Liver (tissue), 9 donors: Measurements from ENCODE around the gene TMF1. TPM values are rescaled to one million over a fixed set of nuclear protein-coding genes. Genes with fewer than 3 reads are reported as not detected.

Experiments
- DNase-seq: peaks from one replicate; pipeline ENCODE4 v3.0.0-alpha.2; 2017; ENCODE audit warnings: low spot score
- H3K27ac ChIP-seq, 2 donors: one replicate each; pipeline ENCODE4 v1.7.0; 2013; ENCODE audit warnings: inconsistent platforms in 2 of 2, low read length in 2 of 2, control low read depth in 1 of 2, low read depth in 1 of 2, mild to moderate bottlenecking in 1 of 2
- H3K27me3 ChIP-seq, 4 donors: one replicate each; pipeline versions ENCODE4 v1.6.1 to v1.7.0; 2013; ENCODE audit warnings: low read length in 3 of 4, inconsistent platforms in 1 of 4, mild to moderate bottlenecking in 1 of 4, moderate library complexity in 1 of 4; ENCODE audit not compliant: control insufficient read depth in 4 of 4, insufficient read depth in 4 of 4
- H3K36me3 ChIP-seq, 4 donors: one replicate each; pipeline versions ENCODE4 v1.6.1 to v1.7.0; 2013; ENCODE audit warnings: low read length in 3 of 4, mild to moderate bottlenecking in 3 of 4, low read depth in 1 of 4, moderate library complexity in 1 of 4; ENCODE audit not compliant: control insufficient read depth in 4 of 4, insufficient read depth in 3 of 4
- H3K4me1 ChIP-seq, 4 donors: one replicate each; pipeline versions ENCODE4 v1.6.1 to v1.7.0; 2013; ENCODE audit warnings: low read length in 3 of 4, mild to moderate bottlenecking in 3 of 4, moderate library complexity in 1 of 4; ENCODE audit not compliant: control insufficient read depth in 4 of 4, insufficient read depth in 4 of 4
- H3K4me3 ChIP-seq, 3 donors: one replicate each; pipeline versions ENCODE4 v1.6.1 to v1.7.0; 2013; ENCODE audit warnings: low read length in 3 of 3, control low read depth in 1 of 3, low read depth in 1 of 3, mild to moderate bottlenecking in 1 of 3
- H3K9ac ChIP-seq, 2 donors: one replicate each; pipeline ENCODE4 v1.7.0; 2013; ENCODE audit warnings: low read length in 2 of 2, mild to moderate bottlenecking in 2 of 2, moderate library complexity in 2 of 2, control low read depth in 1 of 2, low read depth in 1 of 2
- H3K9me3 ChIP-seq, 4 donors: one replicate each; pipeline versions ENCODE4 v1.6.1 to v1.7.0; 2013; ENCODE audit warnings: low read length in 3 of 4; ENCODE audit not compliant: control insufficient read depth in 4 of 4
- EGR1 ChIP-seq, 2 donors: IDR thresholded peaks; 2 replicates each; pipeline ENCODE4 v1.6.1; 2016 to 2018; ENCODE audit warnings: antibody characterized with exemption in 2 of 2, low read depth in 2 of 2
- FOXA1 ChIP-seq: IDR thresholded peaks from 2 replicates; pipeline ENCODE4 v1.6.1; 2016; ENCODE audit warnings: antibody characterized with exemption
- FOXA2 ChIP-seq: IDR thresholded peaks from 2 replicates; pipeline ENCODE4 v1.6.1; 2016; ENCODE audit warnings: antibody characterized with exemption
- HNF4A ChIP-seq, 2 donors: conservative IDR thresholded peaks; 2 replicates each; pipeline ENCODE4 v1.6.1; 2016; ENCODE audit warnings: antibody characterized with exemption in 2 of 2, mild to moderate bottlenecking in 2 of 2
- HNF4G ChIP-seq: IDR thresholded peaks from 2 replicates; pipeline ENCODE4 v1.6.1; 2016; ENCODE audit warnings: antibody characterized with exemption
- RAD21 ChIP-seq, 2 donors: IDR thresholded peaks; 2 replicates each; pipeline ENCODE4 v1.6.1; 2016; ENCODE audit warnings: antibody characterized with exemption in 2 of 2, mild to moderate bottlenecking in 2 of 2
- TAF1 ChIP-seq: conservative IDR thresholded peaks from 2 replicates; pipeline ENCODE4 v1.6.1; 2016; ENCODE audit warnings: antibody characterized with exemption, mild to moderate bottlenecking
- YY1 ChIP-seq: IDR thresholded peaks from 2 replicates; pipeline ENCODE4 v1.6.1; 2016; ENCODE audit warnings: antibody characterized with exemption, mild to moderate bottlenecking
- WGBS: extraction: QIAGEN DNeasy Blood & Tissue Kit; methylation state at CpG from one replicate; pipeline ENCODE4 v1.1.7; 2013; 5-methylcytosine and 5-hydroxymethylcytosine counted together
- polyA plus RNA-seq, 2 donors: library from polyadenylated mRNA; stranded (reverse) in 1 of 2; unstranded in 1 of 2; fragments of 200-250 nt in 1 of 2; fragments of >200 nt in 1 of 2; fragmentation: Nextera tagmentation in 1 of 2; extraction: Ambion mirVana in 1 of 2; gene quantifications; one replicate each; pipeline versions ENCODE4 v1.2.1 to v1.2.3, GENCODE V29; 2013 to 2015
- total RNA-seq, 2 donors: library from RNA; depleted of rRNA; stranded (reverse); fragments of >200 nt; gene quantifications; one replicate each; pipeline ENCODE4 v1.2.3, GENCODE V29; 2014
- TF ChIP-seq, protein P1 (sequence below): fragments of 150-350 bp; IDR thresholded peaks from 2 replicates; pipeline ENCODE4 v1.5.1; 2017; ENCODE audit warnings: improper control_type of control experiment, low read depth, low read length; ENCODE audit not compliant: missing input control
- TF ChIP-seq, protein P2 (sequence below): IDR thresholded peaks from 2 replicates; pipeline ENCODE4 v1.6.1; 2016; ENCODE audit warnings: antibody characterized with exemption, mild to moderate bottlenecking
- TF ChIP-seq, protein P3 (sequence below): IDR thresholded peaks from 2 replicates; pipeline ENCODE4 v1.6.1; 2016; ENCODE audit warnings: antibody characterized with exemption
- TF ChIP-seq, protein P4 (sequence below): IDR thresholded peaks from 2 replicates; pipeline ENCODE4 v1.6.1; 2016; ENCODE audit warnings: antibody characterized with exemption
- donor health status: healthy.
- donor health status: healthy.
- donor health status: healthy.
- donor health status: healthy.
- donor health status: healthy.

Gene TMF1
- total and polyA plus RNA-seq, 4 donors, result 5.5 to 19.4 (median 8.6) TPM

DNA sequence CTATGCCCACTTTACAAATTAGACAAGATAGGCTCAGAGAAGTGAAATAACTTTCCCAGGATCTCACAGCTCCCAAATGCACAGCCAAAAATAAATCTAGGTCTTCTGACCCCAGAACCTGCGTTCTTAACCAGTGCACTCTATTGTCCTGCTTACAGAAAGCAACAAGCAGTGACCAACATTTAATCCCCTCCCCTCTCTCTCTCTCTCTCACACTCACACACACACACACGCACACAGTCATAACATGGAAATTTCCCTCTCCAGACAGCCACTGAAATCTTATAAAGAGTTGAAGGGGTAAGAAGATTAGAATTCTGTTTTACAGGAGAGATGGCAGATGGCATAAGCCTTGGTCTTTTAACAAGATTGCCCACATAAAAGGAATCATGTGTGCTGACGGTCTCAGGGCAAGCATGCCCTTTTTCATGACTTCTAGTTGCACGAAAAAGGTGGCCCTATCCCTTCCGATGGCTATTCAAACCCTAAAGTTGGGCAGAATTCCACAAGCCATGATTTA, 68.1 kb downstream of the TMF1 start:
- H3K27ac ChIP-seq, result no peak overlapping the region
- no peaks in the 10 kb centered on the region for H3K27me3 ChIP-seq
- H3K9me3 ChIP-seq, result no peaks in the 10 kb centered on the region
- no peak overlapping the region for H3K4me3 ChIP-seq
- H3K9ac ChIP-seq, result no peak overlapping the region
- WGBS, result 85% methylated on average over 5 of the region's 5 CpGs
- H3K36me3 ChIP-seq, result peaks cover 8 to 20% (median 11%) of the 10 kb centered on the region in 4 donors
- no peak for DNase-seq
- no peaks in the 10 kb centered on the region for H3K4me1 ChIP-seq
- TF ChIP-seq FOXA1, result no peak
- TF ChIP-seq, protein P1, sequence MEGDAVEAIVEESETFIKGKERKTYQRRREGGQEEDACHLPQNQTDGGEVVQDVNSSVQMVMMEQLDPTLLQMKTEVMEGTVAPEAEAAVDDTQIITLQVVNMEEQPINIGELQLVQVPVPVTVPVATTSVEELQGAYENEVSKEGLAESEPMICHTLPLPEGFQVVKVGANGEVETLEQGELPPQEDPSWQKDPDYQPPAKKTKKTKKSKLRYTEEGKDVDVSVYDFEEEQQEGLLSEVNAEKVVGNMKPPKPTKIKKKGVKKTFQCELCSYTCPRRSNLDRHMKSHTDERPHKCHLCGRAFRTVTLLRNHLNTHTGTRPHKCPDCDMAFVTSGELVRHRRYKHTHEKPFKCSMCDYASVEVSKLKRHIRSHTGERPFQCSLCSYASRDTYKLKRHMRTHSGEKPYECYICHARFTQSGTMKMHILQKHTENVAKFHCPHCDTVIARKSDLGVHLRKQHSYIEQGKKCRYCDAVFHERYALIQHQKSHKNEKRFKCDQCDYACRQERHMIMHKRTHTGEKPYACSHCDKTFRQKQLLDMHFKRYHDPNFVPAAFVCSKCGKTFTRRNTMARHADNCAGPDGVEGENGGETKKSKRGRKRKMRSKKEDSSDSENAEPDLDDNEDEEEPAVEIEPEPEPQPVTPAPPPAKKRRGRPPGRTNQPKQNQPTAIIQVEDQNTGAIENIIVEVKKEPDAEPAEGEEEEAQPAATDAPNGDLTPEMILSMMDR, result no peak
- TF ChIP-seq TAF1, result no peak
- TF ChIP-seq, protein P2, sequence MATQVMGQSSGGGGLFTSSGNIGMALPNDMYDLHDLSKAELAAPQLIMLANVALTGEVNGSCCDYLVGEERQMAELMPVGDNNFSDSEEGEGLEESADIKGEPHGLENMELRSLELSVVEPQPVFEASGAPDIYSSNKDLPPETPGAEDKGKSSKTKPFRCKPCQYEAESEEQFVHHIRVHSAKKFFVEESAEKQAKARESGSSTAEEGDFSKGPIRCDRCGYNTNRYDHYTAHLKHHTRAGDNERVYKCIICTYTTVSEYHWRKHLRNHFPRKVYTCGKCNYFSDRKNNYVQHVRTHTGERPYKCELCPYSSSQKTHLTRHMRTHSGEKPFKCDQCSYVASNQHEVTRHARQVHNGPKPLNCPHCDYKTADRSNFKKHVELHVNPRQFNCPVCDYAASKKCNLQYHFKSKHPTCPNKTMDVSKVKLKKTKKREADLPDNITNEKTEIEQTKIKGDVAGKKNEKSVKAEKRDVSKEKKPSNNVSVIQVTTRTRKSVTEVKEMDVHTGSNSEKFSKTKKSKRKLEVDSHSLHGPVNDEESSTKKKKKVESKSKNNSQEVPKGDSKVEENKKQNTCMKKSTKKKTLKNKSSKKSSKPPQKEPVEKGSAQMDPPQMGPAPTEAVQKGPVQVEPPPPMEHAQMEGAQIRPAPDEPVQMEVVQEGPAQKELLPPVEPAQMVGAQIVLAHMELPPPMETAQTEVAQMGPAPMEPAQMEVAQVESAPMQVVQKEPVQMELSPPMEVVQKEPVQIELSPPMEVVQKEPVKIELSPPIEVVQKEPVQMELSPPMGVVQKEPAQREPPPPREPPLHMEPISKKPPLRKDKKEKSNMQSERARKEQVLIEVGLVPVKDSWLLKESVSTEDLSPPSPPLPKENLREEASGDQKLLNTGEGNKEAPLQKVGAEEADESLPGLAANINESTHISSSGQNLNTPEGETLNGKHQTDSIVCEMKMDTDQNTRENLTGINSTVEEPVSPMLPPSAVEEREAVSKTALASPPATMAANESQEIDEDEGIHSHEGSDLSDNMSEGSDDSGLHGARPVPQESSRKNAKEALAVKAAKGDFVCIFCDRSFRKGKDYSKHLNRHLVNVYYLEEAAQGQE, result no peak
- TF ChIP-seq, protein P3, sequence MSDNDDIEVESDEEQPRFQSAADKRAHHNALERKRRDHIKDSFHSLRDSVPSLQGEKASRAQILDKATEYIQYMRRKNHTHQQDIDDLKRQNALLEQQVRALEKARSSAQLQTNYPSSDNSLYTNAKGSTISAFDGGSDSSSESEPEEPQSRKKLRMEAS, result no peak
- no peak for TF ChIP-seq HNF4A (conservative IDR thresholded peaks at IDR 0.05)
- no peak for TF ChIP-seq EGR1 (IDR thresholded peaks at IDR 0.05; ENCODE audit: low read depth in 2 of 2)
- TF ChIP-seq FOXA2, result no peak
- no peak for TF ChIP-seq RAD21 (IDR thresholded peaks at IDR 0.05)
- TF ChIP-seq, protein P4, sequence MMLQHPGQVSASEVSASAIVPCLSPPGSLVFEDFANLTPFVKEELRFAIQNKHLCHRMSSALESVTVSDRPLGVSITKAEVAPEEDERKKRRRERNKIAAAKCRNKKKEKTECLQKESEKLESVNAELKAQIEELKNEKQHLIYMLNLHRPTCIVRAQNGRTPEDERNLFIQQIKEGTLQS, result no peak
- no peak for TF ChIP-seq HNF4G

DNA sequence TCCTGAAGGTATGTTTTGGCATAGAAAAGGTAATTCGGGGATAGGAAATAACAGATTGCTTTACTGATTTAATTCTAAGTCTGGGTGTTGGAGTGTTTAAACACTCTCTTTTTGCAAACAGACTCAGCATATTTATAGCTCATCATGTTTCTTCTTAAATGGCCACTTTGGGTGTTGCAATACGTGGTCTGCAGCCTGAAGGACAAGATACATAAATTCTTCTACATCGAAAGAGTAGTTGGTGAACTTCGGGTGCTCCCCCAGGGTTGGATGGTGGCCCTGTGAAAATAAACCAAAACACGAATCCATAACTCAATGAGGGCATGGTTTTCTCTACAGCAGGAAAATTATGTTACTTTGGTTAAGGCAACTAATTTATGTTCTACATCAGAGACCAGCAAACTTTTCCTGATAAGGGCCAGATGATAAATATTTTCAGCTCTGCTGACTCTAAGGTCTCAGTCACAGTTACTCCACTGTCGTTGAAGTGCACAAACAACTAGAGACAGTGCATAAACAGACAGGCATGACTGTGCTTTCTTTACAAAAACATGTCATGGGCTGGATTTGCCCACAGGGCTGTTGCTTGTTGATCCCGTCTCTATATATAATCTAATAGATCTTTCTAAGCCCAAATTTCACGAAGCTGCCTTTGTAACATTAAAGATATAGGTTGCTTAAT, 74.5 kb downstream of the TMF1 start:
- peaks cover 11 to 26% (median 17%) of the 10 kb centered on the region in 4 donors for H3K36me3 ChIP-seq
- no peak for DNase-seq

More for the DNA sequence above, 74.5 kb downstream of the TMF1 start:
- H3K9me3 ChIP-seq, result no peaks in the 10 kb centered on the region
- H3K9ac ChIP-seq, result no peak overlapping the region
- H3K27me3 ChIP-seq, result no peaks in the 10 kb centered on the region
- H3K4me1 ChIP-seq, result no peaks in the 10 kb centered on the region
- H3K27ac ChIP-seq, result no peak overlapping the region
- 85% methylated on average over 8 of the region's 8 CpGs for WGBS
- TF ChIP-seq, protein P2, result no peak
- no peak for TF ChIP-seq YY1
- H3K4me3 ChIP-seq, result no peak overlapping the region
